ENCODE measurements around the gene FAM170B.

The FAM170B gene

DNA sequence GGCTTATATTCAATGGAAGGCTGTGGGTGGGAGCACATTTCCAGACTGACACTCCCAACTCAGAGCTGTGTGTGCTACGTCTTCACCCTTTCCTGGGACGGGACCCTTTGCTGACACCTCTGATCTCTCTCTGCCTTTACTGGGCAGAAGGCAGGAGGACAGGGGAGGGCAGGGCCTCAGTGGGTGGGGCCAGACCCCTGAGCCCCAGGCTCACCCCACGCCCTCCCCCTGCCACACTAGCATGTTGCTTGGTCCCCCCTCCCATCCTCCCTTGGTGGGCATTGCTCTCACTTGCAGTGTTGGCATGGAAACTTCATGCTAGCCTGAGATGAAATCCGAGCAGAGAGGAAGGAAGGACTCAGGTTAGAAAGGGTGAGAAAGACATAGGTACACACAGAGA is 36.0 kb upstream of the FAM170B start:
- DNase-seq (ENCODE audit: low read depth, low spot score) = no peak

DNA sequence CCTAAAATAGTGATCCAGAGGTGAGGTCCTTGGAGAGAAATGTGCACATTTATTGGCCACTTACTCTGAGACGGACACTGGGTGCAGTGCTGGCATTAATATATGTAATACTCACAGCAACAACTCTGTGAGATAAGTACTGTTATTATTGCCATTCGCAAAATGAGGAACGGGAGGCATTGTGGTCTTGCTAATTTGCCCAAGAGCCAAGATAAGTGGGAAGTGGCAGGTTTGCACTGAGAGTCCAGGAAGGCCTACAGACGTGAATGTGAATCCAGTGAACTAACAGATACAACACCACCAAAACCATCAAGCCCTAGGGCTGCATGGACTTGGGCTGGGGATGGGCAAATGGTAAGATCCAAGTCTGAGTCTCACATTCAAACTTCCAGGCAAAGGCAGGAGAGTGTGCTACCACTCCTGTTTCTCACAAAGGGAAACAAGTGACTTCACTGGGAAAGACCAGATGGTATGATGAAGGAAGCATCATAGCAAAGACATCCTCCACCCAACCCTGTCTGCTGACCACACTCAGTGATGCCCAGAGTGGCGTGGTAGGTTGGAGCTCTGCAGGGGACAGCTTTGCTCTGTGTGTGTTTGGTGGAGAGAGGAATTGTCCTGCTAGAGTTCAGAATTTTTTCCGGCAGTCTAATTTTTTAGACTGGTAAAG is 35.1 kb upstream of the FAM170B start:
- no peak for DNase-seq (ENCODE audit: low read depth, low spot score)

DNA sequence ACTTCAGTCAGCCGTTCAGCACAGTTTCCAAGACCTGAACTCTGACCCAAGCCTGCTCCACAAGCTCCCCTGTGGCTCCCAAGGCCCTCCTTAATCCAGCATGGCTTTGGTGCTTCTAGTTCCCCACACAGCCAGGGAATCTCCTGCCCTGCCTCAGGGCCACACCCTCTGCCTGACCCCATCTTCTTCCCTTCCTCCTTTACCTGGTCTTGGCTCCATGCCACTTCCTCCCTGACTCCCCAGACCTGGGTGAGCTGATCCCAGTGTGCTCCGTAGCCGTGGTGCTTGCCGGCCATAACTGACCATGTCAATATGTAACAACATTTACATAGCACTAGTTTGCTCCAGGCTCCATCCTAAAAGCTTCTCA is 34.3 kb upstream of the FAM170B start:
- DNase-seq (ENCODE audit: low read depth, low spot score) = no peak

DNA sequence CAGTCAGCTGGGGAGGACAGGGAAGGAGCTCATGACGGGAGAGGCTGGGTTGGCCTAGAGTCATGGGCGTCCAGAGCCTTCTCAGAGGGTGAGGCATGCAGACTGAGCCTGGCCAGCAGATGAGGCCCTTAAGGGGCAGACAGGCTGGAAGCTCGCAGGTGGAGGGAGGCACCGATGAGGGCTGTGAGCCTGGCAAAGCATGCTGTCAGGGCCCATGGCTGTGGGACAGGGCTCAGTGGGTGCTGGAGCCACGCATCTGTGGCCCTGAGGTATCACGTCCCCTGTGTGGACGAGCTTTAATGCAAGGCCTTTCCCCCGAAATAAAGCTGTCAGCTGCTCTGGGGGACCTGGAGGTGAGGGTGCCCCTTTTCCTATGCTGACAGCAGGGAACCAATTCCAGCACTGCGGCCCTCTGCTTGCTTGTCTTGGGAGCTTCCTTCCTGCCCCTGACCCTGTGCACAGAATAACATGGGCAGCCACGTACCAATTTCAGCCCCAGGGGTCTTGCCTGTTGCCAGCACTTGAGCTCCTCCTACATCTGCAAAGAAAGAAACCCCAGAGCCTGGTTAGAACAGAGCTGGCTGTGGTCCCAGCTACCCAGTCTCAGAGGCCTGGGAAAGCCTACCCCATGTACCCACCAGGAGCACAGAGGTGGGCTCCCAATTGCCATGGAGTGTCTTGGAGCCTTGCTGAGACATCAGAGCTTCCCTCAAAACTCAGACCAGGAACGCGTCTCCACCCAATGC is 33.8 kb upstream of the FAM170B start:
- DNase-seq (ENCODE audit: low read depth, low spot score) = no peak

DNA sequence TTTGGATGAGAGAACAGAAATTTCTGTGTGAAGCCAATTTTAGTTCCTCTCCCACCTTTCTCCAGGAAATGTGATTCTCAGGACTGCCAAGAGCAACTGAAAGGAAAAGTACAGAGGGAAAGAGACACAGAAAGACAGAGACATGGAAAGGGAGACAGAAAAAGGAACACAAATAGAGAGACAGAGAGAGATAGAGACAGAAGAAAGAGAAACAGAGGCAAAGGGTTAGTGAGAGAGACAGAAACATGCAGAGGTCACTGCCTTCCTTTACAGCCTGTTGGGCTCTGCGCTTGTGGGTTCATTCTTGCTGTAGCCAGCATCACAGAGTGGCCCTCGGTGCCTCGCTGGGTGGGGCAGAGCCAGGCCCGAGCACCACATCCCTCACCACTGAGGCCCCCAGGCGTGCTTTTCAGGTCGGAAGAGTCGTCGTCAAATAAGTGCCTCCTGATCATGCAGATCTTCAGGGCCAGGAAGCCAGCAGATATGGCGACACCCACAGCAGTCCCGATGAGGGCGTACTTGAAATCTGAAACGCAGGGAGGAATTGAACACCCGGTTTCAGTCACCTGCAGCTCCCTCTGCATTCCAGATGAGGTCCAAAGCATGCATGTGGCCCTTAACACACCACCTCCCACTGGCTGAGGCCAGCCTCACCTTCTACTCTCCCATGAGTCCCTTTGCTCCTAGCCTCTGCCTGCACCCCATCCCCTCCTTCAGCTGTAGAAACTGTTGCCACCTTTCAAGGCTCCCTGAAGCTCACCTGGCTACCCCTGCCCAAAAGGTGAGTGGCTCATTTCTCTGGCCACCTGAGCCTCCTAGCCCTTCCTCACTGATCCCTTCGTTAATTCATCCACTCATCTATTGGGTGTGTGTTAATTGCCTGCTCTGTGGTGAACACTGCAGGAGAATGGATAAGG is 32.9 kb upstream of the FAM170B start:
- no peak for DNase-seq (ENCODE audit: low read depth, low spot score)

DNA sequence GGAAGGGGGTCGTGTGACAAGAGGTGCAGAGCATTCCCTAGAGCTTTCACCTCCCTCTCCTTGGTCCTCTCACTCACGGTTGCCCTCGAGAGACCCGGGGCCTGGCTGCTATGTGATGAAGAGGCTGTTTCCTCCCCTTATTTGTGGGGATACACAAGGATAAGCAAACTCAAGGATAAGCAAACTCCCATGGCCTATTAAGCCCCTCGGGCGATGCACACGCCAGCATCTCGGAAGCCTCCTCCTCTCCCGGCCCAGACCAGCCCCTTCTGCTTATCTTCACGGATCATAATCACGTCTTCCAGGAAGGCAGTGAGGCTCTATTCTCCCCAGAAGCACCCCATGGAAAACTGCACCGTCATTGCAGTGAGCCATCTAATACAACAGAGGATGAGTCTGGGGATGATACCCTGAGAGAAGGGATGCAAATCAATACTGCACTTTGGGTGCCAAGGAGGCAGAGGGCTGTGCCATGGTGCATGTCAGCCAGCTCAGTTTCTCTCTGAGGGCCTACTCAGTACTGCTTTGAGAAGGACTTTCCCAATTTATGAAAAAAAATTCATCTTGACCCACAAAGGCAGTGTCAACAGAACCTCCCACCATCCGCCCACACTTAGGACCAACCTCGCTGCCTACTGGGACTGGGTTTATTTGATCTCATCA is 32.1 kb upstream of the FAM170B start:
- no peak for DNase-seq (ENCODE audit: low read depth, low spot score)

DNA sequence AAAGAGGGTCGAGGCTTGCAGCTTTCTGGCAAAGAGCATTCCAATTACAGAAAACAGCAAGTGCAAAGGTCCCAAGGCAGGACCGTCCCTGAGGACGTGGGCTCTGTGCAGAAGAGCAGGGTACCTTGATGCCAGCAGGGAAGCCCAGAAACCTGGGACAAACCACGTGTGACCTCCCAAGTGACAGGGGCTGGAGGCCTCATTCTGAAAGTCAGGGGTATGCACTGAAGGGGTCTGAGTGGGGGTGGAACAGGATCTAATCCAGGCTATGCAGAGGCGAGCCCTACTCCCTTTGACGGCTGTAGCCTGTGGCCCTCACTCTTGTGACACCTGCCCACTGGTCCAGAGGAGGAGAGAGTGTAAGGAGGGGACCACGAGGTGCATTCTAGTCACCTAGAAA is 31.4 kb upstream of the FAM170B start:
- no peak for DNase-seq (ENCODE audit: low read depth, low spot score)

DNA sequence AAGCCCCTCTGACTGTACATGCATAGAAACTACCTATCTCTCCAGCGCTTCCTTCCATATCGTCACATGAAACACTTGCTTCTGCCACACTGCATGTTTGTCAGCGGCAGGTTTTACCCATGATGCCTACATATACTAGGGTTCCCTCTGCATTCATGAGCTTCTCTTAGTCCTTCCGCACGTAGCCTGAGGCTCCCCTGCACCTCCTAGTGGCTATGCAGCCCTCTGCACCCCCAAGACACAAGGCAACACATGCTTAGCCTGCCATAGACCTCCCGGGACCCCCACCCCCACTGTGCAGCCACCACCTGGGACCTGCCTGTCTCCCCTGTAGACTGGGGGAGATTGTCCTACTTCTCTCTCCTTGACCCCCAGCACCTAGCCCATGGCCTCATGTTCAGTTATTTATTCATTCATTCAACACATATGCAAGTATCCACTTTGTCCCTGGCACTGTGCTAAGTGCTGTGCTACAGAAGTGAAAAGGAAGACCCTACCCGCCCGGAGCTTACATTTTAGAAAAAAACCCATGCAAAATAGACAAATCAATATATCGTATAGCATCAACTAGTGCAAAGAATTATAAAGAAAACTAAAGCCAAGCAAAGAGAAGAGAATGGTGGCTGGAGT is 30.9 kb upstream of the FAM170B start:
- DNase-seq (ENCODE audit: low read depth, low spot score) = no peak

DNA sequence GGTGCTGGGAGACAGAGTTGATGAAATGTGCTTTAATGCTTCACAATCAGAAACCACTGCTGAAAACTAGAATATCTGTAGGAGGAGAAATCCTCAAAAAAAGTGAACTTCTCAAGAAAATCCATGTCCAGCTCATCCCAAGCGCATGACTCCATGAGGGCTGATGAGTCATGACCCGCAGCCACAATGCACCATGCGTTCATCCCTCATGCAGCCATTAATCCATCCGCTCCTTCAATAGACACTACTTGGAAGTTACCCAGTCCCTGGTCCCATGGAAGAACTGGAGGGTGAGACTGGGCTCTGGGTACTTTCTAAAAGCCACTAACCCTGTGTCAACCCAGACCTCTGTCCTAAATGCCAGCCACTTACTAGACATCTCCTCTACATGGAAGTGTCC is 29.9 kb upstream of the FAM170B start:
- DNase-seq (ENCODE audit: low read depth, low spot score) = no peak

DNA sequence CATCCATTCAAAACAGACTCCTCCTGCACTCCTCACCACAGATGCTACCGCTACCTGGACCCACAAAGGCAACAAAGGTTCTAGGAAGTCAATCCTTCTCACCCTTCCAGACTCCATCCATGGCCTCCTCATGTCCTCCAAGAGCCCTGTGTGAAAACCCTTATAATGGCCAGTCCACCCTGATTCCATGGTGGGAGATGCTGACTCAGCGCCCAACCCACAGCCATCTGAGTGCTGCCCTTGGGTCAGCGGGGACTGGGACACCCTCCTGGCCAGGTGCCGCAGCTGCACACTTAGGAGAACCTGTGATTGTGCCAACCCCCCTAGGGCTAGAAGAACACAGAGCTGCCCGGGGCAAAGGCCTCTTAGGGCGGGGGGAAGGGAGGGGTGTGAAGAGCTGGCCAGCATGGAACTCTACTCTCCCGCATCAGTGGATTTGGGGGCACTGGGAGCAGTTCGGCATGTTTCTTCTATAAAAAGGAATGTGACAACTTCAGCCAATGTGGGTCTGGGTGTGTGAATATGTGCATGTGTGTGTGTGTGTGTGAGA is 29.0 kb upstream of the FAM170B start:
- DNase-seq (ENCODE audit: low read depth, low spot score) = no peak

DNA sequence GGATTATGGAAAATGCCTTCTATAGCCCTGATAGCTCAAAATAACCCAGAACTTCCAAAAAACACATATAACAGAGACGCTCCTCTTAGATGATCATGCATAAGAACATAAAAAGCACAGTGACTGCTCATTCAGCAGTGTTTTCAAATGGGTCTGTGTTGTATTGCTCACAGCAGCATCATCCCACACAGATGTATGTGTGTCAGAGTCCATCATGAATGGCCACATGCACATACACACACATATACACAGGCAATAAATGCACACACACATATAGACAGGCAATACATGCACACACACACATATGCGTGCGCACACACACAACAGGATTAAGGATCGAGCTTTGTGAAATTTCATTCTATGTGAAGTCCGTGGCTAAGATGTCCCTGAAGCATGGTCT is 28.2 kb upstream of the FAM170B start:
- DNase-seq (ENCODE audit: low read depth, low spot score) = no peak

DNA sequence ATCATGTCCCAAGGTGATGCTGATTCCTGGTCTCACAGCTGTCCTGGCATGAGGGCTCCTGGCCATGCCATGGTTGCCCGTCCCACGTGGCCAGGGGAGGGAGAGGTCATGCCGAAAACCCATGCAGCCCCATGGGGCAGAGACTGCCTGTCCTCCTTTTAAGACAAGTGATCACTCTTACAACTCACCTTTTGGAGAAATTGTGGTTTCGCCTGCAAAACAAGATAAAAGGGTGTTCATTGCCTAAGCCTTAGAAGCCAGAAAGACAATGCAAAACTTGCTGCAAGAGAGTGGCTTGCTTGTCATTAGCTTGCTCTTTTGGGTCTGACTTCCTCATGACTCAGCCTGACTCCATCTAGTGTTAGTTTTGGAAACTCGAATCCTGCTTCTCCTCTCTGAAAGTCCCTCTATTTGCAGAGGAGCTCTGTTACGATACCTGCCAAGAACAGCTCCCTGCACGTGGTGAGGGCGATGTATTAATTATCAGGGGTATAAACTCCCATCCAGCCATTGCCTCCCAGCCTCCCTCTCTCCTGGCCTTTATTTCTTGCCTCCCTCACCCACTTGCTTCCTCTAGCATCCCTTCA is 27.7 kb upstream of the FAM170B start:
- DNase-seq (ENCODE audit: low read depth, low spot score) = no peak

DNA sequence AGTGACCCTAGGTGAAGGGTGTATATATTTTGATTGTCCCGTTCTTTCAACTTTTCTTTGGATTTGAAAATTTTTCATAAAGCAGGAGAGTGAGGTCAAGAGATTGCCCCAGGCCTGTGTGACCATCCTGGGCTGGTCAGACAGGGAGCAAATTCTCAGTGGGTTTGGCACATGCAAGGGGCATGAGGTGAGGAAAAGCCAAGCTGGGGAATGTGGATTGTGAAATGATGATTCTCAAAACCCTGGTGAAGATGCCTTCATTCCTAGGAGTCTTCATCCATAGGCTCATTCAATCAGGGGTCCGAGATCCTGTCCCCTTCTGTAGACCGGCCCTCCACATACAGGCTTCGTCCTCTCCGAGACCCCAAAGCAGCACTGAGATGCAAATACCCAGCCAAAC is 27.0 kb upstream of the FAM170B start:
- no peak for DNase-seq (ENCODE audit: low read depth, low spot score)

DNA sequence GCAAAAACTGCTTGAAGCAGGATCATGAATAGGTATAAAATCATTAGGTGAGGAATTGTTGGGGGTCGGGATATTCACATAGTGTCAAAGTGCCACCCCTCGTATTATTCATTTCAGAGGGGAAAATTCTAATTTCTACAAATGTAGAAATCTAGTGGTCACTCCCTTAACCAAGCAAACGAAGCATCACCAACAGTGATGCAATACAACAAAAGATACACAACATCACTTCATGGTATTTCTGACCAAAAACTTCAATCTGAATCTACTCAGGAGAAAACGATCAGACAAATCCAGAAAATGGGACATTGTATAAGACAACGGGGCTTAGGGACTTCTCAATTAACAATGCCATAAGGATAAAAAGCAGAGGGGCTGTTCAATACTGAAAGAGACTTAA is 26.3 kb upstream of the FAM170B start:
- DNase-seq (ENCODE audit: low read depth, low spot score) = no peak

DNA sequence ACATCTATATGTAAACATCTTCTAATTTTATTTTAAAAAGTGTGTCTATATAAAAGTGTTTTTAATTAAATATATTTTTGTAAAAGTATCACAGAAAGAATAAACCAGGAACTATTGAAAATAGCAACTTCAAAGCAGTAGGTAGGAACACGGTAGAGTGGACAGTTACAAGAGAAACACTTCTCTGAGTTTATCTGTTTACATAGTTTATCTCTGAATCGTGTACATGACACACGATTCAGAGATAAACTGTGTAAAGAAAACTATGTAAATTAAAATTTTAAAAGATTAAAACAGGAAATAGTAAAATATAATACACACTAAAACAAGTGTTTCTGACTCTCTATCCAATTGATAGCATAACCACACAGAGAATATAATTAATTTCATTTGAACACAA is 25.1 kb upstream of the FAM170B start:
- DNase-seq (ENCODE audit: low read depth, low spot score) = no peak

DNA sequence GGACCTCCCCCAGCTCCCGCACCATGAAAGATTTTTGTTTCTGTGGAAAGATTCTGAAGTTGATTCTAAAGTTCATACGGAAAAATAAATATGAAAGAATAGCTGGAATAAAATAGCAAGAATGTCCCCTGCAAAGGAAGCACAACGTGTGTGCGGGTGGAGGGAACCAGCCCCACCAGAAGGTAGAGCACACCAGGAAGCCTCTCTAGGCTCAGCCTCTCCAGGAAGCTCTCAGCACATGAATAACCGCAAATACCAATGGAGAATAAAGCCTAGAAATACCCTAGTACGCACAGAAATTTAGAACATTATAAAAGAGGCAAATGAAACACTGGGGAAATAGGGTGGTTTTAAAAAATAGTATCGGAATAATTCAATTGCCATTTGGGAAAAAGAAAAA is 24.6 kb upstream of the FAM170B start:
- no peak for DNase-seq (ENCODE audit: low read depth, low spot score)

DNA sequence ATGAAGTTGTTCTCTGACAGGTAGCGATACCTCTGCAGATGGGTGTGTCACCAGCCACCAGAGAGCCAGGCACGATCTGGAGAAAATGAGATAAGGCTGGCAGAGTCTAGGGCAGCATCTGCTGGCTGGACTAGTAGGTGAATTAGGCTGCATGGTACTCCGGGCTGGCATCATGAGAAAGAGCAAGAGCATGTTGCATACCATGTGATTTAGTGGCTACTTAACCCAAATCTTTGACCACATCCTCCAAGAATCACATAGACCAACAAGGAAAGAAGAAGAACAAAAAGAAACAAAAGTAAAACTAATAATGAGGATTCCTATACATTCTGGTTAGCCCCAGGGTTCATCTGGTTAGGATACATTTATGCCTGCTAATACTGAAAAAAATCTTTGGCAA is 23.4 kb upstream of the FAM170B start:
- no peak for DNase-seq (ENCODE audit: low read depth, low spot score)

DNA sequence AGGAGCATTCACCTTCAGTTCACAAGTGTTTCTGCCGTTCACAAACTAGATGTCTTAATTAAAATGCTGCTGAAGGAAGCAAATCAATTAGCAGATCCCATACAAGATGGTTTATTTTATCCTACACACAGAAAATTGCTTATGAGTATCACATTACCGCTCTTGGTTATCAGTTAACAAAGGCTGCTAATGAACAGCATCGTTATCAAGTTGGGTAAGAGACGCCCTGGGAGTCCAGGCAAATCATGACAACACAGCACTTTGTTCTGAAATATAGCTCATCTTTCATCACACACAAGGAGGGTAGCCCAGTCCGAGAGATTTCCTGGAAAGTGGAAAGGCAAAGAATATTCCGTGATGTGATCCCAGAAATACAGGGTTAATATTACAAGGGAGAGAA is 20.8 kb upstream of the FAM170B start:
- DNase-seq (ENCODE audit: low read depth, low spot score) = no peak

DNA sequence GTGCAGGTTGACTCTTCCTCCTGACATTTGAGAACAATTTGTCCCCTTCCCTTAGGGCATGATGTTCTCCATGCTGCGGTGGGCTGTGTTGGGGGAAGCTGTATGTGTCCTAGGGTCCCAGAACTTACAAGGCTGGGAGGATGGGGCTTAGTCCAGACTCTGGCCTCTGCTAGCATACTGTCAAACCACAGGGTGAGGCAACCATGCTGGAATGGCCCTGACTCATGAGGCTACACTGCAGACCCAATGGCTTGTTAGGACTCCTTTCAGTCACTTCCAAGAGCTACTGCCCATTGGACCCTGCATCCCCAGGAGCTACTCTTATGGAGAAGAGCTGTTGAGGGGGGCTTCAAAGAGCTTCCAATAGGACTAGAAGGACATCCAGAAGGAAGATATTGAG is 20.1 kb upstream of the FAM170B start:
- no peak for DNase-seq (ENCODE audit: low read depth, low spot score)

DNA sequence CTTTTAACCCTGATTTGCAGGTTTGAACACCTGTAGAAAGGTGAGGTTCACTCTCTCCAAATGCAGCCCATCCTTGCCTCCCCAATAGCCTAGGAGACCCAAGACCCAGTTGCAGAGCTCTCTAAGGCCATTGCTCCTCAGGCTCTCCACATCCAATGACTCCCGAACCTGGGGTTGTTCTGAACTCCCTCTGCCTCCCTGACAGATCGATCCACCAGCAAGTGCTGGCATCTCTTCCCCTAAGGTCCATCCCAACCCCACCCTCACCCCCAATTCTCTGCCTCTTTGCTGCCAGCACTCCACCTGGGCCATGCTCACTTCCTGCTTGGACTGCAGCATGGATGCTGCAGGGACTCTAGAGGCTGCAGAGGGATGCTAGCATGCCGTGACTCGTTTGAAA is 19.3 kb upstream of the FAM170B start:
- DNase-seq (ENCODE audit: low read depth, low spot score) = no peak

DNA sequence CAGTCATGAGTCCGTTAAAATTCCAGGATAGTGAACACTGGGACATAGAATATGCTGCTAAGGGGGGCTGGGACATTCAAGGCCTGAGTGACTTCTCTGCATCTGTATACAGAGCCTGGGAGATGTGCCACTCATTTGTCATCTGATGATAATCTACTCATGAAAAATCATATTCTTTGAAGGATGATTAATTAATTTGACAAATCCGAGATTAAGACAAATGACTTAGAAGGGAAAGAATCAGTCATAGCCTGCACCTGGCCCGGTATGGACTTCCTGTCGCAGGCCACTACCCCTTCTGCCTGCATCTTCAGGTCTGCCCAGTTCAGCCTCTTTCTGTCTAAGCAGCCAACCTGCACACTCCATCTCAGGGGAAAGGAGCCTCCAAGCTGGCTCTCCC is 18.8 kb upstream of the FAM170B start:
- DNase-seq (ENCODE audit: low read depth, low spot score) = no peak

Data from smooth muscle cell of the brain vasculature (primary cell).